GM18499 (cell line): Measurements from ENCODE around the gene BCHE.

Experiments
- ATAC-seq: cut with Tn5 transposase; IDR thresholded peaks from one replicate; pipeline ENCODE4 v1.9.1; 2021; ENCODE audit warnings: moderate number of reproducible peaks; ENCODE audit not compliant: insufficient read depth, unreplicated experiment

BCHE gene

DNA sequence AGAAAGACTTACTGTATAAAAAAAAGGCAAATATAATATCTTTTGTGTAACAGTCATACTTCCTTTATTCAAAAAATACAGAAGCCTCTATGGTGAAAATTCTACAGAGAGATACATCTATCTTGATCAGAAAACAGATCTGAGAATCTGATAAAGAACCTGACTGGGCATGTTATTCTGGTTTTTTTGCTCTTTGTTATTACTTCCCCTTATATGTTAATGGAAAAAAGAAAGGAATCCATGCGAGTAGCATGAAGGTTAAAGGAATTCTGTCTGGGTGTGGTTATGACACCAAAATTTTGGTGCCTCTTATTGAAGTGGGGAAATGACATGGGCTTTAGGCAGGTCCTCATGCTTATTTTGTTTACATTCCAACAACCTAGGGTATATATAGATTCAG lies 81.7 kb downstream of the BCHE start:
- ATAC-seq: no peak

DNA sequence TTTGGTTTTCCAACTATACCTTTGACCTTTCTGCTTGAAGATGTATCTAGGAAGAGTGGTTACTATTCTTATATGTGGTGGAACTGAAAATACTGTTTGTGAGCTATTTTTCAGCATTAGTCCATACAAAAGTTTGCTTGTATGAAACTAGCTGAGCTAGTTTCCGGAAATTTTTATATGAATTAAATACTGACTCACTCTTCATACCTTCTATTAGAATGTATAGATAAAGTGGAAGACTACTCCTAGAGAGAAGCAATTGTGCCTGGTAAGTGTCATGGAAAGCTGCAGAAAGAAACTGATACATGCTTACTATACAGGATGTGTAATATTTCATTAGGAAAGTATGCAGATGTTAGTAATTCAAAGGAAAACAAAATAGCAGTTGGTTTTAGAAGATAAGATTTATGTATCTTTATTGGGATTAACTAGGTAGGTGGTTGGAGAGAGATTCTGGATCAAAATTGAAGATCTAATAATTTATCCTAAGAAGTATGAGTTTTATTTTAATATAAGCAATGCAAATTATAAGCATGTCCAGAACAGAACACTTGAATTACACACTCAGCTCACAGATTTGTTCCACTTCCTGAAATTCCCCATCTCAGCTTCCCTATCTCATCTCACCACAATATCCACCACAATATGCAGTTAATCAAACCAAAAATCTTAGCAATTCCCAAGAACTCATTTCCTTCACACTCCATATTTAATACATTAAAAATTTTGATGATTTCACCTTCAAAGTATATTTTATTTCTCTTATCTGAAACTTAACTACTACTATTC lies 82.8 kb downstream of the BCHE start:
- ATAC-seq: no peak

DNA sequence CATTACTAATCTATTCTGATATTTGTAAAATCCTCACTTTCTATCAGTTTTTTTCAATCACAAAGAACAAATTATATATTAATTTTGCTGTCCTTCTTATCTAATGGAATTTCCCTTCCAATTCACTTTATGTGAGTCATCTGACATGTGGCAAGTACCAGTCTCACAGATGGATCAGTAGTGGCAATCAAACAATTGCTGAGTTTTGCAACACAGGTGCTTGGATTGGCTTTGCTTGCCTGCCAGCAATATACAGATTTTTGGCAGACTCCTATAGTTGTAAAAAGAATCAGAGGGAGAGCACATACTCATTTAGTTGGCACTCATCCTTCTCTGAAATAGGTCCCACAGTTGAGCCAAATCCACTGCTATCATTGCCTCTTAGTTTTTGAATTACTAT lies 83.7 kb downstream of the BCHE start:
- ATAC-seq: no peak

GRCh38 chr3:165751637-165752036 lies 85.6 kb downstream of the BCHE start:
- no peak for ATAC-seq

- no peak for ATAC-seq
Observed at GRCh38 chr3:165749821-165750220, 87.4 kb downstream of the BCHE start.

DNA sequence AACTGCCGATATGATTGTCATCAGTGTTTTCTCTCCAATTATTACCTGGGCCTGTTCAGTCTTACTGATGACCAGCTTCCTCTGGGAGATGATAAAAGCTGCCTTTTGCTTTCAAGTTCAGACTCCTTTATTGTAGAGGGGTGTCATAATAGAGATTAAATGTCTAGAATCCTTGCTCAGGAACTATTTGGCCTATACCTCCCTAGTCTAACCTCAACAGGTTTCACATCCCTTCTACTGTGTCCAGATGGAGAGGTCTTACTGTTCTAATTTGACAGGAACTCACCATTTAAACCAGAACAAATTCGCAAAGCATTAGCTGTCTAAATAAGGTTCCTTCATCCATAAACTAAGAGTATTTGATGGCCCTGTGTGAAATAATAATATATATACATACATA lies 88.0 kb downstream of the BCHE start:
- no peak for ATAC-seq

- ATAC-seq: no peak
Observed at GRCh38 chr3:165748094-165748493, 89.1 kb downstream of the BCHE start.

- no peak for ATAC-seq
Observed at GRCh38 chr3:165746874-165747273, 90.3 kb downstream of the BCHE start.

- ATAC-seq: no peak
Observed at GRCh38 chr3:165744025-165744424, 93.2 kb downstream of the BCHE start.

DNA sequence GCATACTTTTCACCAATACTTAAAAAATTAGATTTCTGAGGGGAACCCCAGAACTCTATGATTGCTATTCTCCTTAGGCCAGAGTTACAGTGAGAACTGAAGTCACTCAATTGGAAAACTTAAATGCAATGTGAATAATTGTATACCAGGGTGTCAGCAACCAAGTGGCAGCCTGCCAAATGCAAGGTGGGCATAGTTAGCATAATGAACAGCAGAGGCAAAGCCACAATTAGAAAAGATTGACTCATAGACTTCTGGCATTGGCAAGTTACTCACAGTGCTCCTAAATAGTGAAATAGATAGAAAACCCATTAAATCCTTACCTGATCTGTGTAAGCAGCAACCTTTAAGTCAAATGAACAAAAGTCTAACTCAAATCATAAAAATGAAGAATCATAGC lies 94.9 kb downstream of the BCHE start:
- no peak for ATAC-seq

GRCh38 chr3:165729756-165730155 lies 107.5 kb downstream of the BCHE start:
- no peak for ATAC-seq

- no peak for ATAC-seq
Observed at GRCh38 chr3:165728924-165729323, 108.3 kb downstream of the BCHE start.

DNA sequence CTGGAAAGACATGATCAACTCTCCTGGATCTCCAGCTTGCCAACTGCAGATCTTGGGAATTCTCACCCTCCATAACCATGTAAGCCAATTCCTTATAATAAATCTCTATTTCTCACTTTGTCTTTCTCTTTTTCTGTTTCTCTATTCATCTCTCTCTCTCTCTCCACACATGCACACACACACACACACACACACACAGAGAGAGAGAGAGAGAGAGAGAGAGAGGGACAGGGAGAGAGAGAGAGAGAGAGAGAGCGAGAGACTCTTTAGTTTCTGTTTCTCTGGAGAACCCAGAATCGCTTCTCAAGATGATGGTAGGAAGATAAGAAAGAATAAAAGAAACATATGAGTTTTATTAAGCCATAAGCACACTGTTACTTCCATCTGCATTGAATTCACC lies 111.9 kb downstream of the BCHE start:
- ATAC-seq: no peak
